Suppressor macrophage (primary cell): ENCODE data around the gene KCNH1.

Source experiments
- DNase-seq, 4 experiments: peaks; one replicate each; pipeline ENCODE4 v3.0.0-alpha.2; 2020 to 2022

KCNH1 gene

DNA sequence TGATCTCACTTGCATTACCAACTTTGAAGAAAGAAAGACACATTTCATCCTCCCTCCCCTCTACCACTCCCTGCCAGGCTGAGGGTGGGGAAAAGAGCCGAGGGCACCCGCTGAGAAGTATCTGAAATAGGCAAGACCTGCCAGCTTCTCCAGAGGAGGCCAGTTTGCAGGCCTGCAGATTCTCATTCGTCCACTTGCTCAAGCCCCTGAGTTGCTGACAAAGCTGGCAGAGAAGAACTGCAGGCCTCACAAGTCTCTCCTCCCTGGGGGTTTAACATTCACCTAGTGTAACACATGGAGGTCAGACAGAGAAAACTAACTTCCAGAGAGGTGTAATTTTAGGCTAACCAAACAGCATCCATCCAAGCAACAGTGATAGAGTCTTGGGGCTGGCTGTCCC lies 428.9 kb downstream of the KCNH1 start:
- no peak for DNase-seq

DNA sequence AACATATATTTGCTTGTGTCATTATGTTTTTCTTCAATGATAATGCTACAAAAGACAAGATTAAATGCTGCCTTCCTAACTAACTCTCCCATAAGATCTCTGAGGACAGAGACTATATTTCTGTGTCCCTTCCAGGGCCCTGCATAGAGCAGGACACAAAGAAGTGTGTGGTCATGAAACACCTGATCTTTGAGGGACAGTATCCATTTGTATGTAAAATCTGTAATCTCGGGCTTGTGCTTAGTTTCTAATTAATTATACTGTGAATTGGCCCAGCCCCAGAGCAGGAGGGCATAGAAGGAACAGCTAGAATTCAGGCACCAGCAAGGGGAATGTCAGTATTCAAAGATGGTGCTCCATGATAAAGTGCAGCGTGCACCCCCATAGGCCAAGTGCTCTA lies 430.4 kb downstream of the KCNH1 start:
- no peak for DNase-seq

DNA sequence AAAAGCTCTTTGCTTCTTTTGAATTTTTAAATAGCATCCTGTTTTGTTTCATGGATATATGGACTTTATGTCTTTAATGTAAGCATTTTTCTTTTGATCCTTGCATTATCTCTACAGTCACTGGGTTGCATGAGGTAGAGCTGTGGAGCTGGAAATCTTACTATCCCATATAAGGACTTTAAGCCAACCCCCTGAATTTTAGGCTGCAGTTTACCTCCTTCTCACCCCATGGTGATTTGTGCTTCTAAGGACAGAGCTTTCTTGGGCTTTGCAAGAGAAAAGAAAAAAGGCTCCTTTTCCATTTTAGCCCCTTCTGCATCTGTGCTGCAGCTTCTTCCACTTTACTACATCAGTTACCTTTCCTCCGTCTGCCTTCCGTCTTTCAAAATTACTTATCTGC lies 431.4 kb downstream of the KCNH1 start:
- DNase-seq = no peak

DNA sequence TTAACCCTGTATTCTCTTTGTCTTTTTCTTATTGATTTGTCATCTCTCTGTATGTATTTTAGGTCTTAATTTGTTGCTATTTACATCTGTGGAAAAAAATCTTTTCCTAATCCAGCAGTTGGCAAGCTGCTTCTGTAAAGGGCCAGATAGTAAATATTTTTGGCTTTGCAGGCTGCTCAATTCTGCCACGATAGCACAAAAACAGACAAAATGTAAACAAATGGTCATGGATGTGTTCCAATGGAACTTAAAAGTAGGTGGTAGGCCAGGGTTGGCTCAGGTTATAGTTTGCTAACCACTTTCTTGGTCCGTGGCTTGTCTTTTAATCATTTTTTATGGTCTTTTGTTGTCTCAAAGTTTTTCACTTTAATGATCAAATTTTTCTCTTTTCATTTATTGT lies 433.4 kb downstream of the KCNH1 start:
- no peak for DNase-seq

DNA sequence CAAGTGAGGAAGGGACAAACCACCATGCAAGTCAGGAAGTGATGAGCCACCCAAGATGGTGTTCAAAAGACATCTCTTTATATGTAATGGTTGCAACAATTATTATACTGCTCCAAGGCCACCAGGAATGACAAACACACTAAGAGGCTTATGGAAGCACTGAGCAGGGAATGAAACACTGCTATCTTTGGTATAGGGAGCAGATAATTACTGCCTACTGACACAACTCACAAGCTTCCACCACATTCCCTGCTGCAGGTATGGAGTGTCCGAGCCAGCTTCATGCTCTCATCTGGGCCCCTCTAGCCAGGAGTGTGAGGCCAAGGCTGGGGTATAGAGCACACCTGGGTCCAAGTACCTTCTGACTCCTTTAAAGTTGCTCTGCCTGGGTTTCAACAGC lies 433.9 kb downstream of the KCNH1 start:
- no peak for DNase-seq

DNA sequence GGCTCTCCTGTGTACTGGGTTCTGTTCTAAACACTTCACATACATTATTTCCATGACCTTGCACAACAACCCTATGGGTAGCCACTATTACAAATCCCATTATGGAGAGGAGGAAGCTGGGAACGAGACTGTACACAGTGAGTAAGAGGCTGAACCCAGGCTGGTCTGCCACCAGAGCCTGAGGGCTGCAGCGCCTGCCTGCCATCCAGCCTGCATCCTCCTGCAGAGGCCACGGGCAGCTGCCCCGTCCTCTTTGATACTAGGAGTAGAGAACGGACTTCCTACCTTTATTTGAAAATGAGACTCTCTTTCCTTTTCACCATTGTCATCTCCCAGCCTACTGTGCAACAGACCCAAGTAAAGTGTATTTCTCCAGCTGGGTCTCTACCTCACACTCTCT lies 435.3 kb downstream of the KCNH1 start:
- no peak for DNase-seq

DNA sequence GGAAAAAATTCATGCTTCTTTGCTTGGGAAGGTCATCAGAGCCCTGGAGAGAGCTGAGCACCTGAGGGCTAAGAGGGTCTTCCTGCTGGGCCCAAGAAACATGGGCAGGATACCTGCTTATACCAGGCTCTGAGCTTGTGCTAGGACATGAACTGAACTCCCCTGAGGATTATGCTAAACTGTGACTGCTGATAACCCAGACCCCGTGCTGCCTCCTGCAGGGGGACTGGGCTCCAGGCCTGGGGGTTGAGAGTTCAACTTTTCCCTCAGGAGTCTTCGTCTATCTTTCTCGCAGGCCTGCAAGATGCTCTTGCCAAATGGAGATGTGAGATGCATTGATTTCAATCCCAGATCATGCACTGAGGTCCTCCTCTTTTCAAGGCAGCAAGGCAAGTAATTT lies 436.8 kb downstream of the KCNH1 start:
- no peak for DNase-seq

DNA sequence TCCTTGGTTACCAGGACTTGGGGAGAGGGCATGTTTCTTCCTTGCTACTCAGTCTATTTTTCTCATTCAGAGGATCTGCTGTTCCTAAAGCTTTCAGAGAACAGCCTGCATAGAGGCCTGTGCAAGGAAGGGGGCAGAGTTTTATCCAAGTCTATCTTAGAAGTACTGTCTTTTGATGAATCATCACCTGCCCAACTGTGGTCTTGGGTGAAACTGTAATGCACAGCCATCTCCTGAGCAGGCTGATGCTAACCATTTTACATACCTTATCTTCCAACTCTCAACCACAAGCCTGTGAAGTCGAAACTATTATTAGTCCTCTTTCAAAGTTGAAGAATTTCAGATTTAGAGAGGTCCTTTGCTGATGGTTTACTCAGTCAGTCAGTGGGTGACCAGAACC lies 437.2 kb downstream of the KCNH1 start:
- DNase-seq = no peak

DNA sequence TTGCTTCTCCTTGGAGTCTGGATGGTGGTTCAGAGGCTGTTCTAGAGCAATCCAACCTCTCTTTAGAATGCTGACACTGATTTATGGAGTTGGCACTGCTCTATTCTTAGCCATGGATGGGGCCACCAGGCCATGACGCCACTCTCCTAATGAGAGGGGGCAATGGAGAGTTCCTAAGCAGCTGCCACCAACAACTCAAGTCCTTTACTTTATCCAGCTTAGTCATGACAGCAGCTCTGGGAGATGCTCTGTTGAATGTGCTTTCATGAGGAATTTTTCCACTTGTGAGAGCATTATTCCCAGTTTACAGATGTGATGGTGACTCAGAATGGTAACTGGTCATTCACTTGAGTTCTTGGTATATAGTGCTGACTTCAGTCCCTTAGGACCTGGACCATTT lies 438.9 kb downstream of the KCNH1 start:
- no peak for DNase-seq

DNA sequence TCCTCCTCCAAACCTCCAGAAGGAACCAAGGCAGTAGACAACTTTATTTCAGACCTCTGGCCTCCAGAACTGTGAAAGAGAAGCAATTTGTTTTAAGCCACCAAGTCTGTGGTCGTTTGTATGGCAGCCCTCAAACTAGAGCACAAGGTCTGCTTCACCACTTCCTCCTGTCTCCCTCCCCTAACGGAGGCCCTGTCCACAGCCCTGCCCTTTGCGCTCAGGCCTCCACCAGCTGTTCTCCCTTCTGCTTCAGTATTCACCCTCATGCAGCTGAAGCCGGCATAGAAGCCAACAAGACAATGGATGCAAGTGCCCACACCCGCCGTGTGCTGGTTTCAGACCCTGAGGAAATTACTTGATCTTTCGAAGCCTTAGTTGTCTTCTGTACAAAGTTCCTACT lies 441.2 kb downstream of the KCNH1 start:
- peak; percentile 11 to 44 (median 30) for DNase-seq

DNA sequence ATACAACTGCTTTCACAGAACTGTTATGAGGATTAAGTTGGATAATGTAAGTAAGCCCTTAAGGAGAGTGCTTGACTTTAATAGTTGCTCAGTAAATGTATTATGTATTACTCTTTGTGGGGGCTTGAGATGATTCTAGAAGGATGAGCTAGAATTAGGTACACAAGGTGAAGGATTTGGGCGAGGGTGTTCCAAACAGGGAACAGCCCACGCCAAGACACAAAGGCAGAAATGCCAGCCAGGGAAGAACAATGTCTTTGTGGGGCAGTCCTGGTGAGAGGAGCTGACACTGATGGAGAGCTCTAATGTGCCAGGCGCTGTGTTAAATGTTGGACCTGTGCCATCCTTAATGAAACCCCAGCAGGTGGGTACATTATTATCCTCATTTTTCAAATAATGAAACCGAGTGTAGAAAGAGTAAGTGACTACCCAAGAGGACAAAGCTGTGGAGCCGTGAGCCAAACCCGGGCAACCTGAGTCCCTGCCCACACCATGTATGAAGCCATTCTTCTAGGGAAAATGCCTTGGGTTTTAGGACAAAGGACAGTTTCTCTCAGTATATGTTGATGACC lies 442.8 kb downstream of the KCNH1 start:
- no peak for DNase-seq

DNA sequence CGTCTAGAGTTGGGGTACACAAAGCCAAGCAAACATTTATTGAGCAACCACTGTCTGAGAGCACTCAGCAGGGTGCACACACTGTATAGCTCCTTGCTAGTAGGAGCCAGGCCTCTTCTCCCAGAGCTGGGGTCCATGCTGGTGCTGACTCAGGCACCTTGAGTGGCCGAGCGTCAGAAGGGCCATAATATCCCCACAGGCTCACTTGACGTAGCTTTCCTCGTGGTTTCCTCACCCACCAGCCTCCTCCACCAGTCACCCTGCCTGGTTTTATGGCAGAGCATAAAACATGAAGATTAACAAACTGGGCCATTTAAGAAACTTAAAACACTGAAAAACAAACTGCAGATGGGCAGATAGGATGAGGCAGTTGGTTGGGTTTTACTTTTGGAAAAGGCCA lies 443.7 kb downstream of the KCNH1 start:
- no peak for DNase-seq

DNA sequence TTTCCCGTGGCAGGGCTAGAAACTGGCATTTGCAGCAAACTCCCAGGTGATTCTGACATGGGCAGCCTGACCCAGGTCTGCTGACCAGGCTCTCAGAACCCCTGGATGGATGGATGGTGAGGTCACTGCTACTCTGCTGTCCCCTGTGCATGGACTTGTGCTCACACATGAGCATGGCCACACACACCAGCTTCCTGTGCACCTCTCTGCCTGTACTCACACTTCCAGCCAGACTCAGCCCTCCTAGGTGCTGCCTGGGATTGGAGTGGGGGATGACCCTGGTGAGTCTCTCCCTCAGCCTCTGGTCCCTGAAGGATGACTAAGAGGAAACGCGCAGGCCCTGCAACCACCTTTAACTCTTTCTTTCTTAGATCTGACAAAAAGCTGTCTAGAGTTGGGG lies 444.1 kb downstream of the KCNH1 start:
- DNase-seq = no peak

DNA sequence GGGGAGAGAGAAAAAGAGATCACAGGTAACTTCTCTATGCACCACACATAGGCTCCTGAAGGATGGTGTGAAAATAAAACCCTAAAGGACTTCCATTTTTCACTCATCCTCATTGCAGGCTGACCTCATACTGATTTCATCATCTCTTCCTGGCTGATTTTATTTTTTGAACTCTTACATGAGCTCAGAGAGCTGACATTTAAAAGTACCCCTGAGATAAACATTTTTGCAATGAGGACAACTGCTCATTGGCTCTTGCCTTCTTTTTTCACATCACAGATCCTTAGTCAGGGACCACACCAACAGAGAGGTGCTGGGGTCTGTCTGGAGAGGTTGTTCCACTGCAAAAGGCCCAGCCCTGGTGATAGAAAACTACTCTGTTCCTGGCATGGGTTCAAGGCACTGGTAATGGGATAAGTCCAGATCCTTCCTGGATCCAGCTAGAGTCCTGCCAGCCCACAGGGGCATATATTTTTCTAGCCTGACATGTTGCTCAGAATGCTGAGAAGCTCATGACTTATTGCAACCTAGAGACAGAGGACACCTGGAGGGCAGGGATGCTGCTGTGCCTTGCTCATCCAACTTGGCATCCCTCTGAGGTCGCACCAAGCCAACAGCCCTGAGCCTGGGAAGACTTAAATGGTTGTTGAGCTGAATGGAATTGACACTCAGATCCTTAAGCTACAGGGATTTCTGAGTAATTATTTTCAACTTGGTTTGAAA lies 445.3 kb downstream of the KCNH1 start:
- DNase-seq = peak; percentile 6 to 37 (median 22)

DNA sequence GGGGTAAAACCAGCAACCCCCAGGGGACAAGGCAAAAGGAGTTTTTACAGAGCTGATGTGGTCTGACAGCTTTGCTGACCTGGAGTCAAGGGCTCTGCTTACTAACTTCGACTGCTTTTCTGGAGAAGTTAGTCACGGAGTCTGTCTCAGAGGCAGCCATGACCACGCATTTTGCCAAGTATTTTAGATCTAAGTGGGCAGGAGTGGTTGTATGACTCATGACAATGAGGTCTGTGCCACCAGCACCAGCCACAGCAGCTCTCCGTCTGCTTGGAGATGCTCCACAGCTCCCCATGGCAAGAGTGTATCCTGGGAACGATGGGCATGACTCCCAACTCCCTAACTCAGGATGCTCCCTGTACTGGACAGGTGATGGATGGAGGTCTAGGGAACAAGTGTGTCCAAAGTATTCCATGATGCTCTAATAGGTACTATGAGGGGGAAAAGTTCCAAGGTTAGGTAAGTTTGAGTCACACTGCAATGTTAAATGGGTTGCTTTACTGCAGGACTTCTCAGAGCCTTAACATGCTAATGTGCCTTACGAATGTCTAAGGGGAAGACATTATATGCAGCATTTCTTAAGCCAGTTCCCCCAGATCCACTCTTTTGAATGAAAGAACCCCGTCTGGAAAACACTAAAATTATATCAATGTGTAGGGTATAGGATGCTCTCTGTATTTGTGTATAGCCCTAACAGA lies 446.2 kb downstream of the KCNH1 start:
- DNase-seq = peak in 3 of 4 experiments; percentile 5 to 14 (median 9)

DNA sequence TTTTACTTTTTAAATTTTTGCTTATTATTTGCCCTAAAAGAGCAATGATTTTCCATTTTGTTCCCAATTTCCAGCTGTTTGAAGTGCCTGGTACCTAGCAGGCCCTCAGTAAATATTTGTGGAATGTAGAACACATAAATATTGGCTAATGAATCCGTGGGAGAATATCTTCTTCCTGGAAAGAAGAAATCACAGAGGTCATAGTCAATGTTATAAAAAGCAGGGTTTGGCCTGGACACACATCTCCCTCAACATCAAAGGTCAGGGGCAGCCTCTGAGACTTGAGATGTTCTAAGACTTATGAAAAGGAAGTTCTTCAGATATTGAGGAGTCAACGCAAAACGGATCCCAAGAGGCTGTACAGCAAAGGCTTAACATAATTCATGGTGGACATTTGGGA lies 447.1 kb downstream of the KCNH1 start:
- peak in 1 of 4 experiments; percentile 10 for DNase-seq

DNA sequence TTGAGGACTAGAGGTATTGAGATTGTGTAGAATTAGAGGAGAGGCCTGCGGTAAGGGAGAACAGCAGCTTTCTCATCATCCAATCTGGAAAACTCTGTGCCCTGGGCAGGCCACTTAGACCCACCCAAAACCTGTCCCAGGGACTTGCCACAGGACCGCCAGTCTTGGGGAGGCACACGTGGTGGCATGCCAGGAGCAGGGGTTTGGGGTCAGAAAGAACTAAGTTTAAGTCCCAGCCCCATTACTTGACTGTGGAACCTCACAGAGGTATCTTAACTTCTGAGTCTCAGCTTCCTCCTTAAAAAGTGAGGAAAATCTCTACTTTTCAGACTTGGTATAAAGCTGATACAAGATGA lies 448.7 kb downstream of the KCNH1 start:
- DNase-seq = no peak

DNA sequence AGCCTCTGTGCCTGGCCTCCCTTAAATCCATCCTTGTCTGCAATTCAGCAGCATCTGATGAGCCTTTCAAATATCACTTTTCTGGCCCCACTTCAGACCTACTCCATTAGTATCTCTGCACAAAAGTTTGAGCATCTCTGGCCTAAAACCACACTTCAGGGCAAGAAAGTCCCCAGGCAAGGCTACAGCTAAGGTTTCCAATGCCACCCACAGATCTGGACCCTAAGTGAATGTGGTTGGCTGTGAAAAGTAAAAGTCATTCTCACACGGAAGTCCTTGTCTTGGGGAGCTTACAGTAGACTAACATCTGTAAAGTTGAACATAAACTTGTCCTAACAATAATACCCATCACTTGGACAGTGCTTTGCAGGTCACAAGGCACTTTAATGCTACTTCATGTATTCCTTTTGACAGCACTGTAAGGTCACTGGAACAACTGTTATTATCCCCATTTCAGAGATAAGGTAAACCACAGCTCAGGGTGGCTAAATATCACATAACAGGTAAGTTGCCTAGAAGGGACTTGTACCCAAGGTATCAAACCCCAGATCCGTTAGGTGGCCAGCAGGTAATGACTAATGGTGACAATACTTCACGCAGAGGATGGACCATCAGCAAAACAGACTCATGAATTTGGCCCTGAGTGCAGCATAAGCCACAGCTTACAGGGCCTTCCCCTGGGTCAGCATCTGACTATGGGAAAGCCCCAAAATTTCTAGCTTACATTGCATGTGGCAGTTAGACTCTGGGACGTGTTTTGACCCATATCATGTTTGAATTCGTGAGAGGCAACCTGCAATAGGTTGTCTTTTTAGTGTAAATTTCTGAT lies 449.3 kb downstream of the KCNH1 start:
- no peak for DNase-seq

DNA sequence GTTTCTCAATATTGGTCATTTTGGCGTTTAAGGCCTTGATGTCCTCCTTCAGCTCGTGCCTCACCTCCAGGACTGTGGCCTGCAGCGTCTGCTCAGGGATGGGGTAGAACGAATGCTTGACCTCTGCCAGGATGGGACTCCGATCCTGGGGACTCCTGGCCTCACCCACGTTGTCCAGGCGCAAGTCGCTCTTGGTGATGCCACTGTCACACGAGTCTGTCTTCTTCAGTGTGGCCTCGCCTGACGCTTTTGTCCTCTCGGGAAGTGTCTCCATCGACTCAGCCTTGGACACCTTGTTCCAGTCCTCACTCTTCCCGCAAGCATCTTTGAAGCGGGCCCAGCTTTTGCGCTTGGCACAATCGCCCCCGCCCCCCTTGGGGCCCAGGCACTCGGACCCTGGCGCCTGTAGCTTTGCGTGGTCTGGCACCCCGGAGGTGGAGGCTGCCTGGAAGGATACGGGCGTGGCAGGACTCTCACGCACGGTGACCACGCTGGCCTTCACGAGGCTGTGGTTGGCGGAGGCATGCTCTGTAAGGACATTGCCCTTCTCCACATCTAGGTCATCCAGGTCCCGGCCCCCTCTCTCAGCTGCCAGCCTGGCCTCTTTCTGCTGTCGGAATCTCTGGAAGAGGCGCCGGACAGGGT lies 450.4 kb downstream of the KCNH1 start:
- no peak for DNase-seq

DNA sequence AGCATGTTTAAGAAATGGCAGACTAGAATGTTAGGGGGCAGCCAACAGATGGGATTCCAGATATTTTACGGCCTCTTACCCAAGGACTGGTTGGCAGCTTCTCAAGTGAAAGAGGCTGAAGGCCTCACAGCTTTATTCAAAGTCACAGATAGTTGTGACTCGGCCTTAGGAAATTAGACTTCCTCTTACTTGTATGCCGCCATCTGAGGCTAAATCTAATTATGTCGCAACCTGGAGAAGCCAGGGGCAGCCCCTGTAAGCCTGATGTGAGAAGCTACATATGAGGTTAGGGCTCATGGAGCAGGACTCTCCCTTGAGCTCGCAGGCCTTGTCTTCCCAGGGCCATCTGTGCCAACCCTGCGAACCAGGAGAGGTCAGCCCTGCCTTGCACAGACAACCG lies 452.8 kb downstream of the KCNH1 start:
- peak; percentile 21 to 61 (median 57) for DNase-seq

DNA sequence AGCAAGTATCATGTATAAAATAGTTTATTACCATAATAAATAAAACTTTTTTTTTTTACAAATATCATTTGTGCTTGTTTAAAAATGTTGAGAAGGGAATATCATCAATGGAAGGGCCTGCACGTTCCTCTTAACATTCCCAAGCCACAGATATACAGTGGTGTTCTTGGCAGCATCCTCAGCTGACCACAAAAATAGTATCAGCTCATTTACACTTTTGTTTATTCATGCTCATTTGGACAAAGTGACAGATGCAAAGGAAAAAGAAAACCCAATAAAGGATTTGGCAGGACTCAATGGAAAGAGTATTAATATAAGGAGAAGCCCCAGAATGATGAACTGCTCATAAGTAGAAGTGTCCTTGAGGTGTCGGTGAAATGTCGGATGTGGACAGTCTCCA lies 455.6 kb downstream of the KCNH1 start:
- no peak for DNase-seq

DNA sequence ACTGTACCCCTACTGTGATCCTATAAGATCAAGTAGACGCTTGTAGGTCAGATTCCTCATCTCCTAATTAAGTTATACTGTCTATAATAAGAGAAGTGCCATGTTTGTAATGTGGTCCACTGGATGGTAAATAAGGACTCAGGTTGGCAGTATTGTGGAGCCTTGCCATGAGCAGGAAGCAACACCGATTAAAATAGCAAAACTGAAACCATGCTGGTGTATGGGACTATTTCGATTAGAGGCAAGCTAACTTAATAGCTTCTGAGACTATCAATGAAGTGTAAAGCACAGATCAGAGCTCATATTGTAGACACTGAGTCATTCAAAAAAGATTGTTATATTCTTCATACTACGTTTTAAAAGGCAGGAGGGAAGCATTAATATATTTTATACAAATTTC lies 456.4 kb downstream of the KCNH1 start:
- DNase-seq = no peak

DNA sequence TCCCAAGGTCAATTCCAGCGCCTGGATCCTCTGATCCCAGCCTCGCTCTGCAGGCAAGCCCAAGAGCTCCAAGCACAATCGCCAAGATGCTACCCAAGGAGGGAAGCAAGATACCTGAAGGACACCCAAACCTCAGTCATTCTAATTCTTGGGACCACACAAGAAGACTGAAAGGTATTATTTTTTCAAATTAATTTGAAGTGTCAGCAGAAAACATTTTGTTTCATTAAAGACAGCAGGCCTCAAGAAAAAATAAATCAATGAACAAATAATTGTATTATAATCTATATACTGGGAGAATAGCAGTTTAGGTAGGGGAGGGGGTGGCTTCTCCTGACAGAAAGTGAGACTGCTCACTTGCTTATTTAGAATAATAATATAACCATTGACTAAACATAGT lies 457.4 kb downstream of the KCNH1 start:
- no peak for DNase-seq
